H1 (cell line): Measurements from ENCODE around the gene FLT4. TPM values are rescaled to one million over a fixed set of nuclear protein-coding genes. Genes with fewer than 3 reads are reported as not detected.

Experiments
- ASH2L ChIP-seq: fragments of 200-600, 300-600 bp; sonication (generic); IDR thresholded peaks from one replicate; pipeline ENCODE4 v1.7.1; 2017; ENCODE audit warnings: low read length
- BCL11A ChIP-seq, 2 experiments: IDR thresholded peaks; one replicate each; pipeline ENCODE4 v1.6.1; 2011; ENCODE audit warnings: low read depth in 2 of 2, low read length in 2 of 2, mild to moderate bottlenecking in 2 of 2
- CBX8 ChIP-seq: fragments of 300-800, 300-1000 bp; sonication (generic); IDR thresholded peaks from 2 replicates; pipeline ENCODE4 v1.7.1; 2016; ENCODE audit warnings: low read depth, low read length, borderline replicate concordance
- CEBPB ChIP-seq: IDR thresholded peaks from 2 replicates; pipeline ENCODE4 v1.6.1; 2012; ENCODE audit warnings: low read depth, low read length
- CHD7 ChIP-seq: fragments of 300-600 bp; sonication (generic); IDR thresholded peaks from 2 replicates; pipeline ENCODE4 v1.7.1; 2012; ENCODE audit warnings: low read length, moderate library complexity, mild to moderate bottlenecking, inconsistent platforms; ENCODE audit not compliant: insufficient replicate concordance
- CREB1 ChIP-seq: IDR thresholded peaks from 2 replicates; pipeline ENCODE4 v1.6.1; 2012; ENCODE audit warnings: inconsistent platforms
- CTBP2 ChIP-seq: IDR thresholded peaks from 2 replicates; pipeline ENCODE4 v1.7.0; 2011; ENCODE audit warnings: borderline replicate concordance, mild to moderate bottlenecking, moderate library complexity, mixed read lengths, low read length; ENCODE audit not compliant: insufficient read depth, insufficient read length
- HDAC6 ChIP-seq: IDR thresholded peaks from one replicate; pipeline ENCODE4 v1.7.1; 2012; ENCODE audit warnings: low read depth, mild to moderate bottlenecking, inconsistent platforms, low read length, moderate library complexity
- KDM5A ChIP-seq: fragments of 200-600 bp; IDR thresholded peaks from 2 replicates; pipeline ENCODE4 v1.7.1; 2012; ENCODE audit warnings: mild to moderate bottlenecking, low read length, inconsistent platforms, mixed read lengths
- POLR2AphosphoS5 ChIP-seq: IDR thresholded peaks from 2 replicates; pipeline ENCODE4 v1.6.1; 2011; ENCODE audit warnings: low read depth, low read length
- SP2 ChIP-seq: IDR thresholded peaks from 2 replicates; pipeline ENCODE4 v1.6.1; 2012; ENCODE audit warnings: mild to moderate bottlenecking, low read length, inconsistent platforms
- USF2 ChIP-seq: IDR thresholded peaks from 2 replicates; pipeline ENCODE4 v1.6.1; 2011; ENCODE audit warnings: low read length, improper control_type of control experiment
- polyA plus RNA-seq, 7 experiments: library from polyadenylated mRNA; depleted of rRNA in 3 of 7; stranded (reverse) in 5 of 7; unstranded in 2 of 7; fragments of >200 nt in 5 of 7; fragments of 200-250 nt in 2 of 7; gene quantifications; 1 replicate in 5 of 7; 2 replicates in 1 of 7; 4 replicates in 1 of 7; pipeline versions ENCODE4 v1.2.1 to v1.2.3, GENCODE V29; 2011 to 2013; ENCODE audit warnings: missing spikeins in 2 of 7, mixed read lengths in 2 of 7
- total RNA-seq: library from RNA; stranded (reverse); fragmentation: NEBNext Ultra II Directional; extraction: Animal tissue kit (Norgen Biotek cat#: 25700); gene quantifications from 2 replicates; pipeline ENCODE4 v1.2.1, GENCODE V29; 2021

FLT4 gene
- total and polyA plus RNA-seq, 2 of the 8 experiments (the other 6 are each of a cell fraction or from before 2014, with no cell fraction given), result 6.5 to 7.7 TPM

GRCh38 chr5:180666812-180667211 is 17.4 kb upstream of the FLT4 start (continued):
- TF ChIP-seq CHD7, result no peak
- TF ChIP-seq KDM5A, result no peak
- no peak for TF ChIP-seq POLR2AphosphoS5
- TF ChIP-seq CTBP2, result no peak
- no peak for TF ChIP-seq HDAC6
- no peak for TF ChIP-seq USF2
- TF ChIP-seq BCL11A (IDR thresholded peaks at IDR 0.05; ENCODE audit: low read depth in 2 of 2, low read length in 2 of 2), result no peak
- TF ChIP-seq CBX8, result no peak
- no peak for TF ChIP-seq CEBPB
- no peak for TF ChIP-seq SP2
- no peak for TF ChIP-seq CREB1
- TF ChIP-seq ASH2L, result no peak
